DMS53 treated with DMSO at 0.1 percent for 48 hours (cell line): ENCODE results near the gene SNRPD2.

Experiments used
- DNase-seq: peaks from one replicate; lab custom pipeline; 2025; ENCODE audit not compliant: unreplicated experiment; lab: John Stamatoyannopoulos, UW

SNRPD2 gene

DNA sequence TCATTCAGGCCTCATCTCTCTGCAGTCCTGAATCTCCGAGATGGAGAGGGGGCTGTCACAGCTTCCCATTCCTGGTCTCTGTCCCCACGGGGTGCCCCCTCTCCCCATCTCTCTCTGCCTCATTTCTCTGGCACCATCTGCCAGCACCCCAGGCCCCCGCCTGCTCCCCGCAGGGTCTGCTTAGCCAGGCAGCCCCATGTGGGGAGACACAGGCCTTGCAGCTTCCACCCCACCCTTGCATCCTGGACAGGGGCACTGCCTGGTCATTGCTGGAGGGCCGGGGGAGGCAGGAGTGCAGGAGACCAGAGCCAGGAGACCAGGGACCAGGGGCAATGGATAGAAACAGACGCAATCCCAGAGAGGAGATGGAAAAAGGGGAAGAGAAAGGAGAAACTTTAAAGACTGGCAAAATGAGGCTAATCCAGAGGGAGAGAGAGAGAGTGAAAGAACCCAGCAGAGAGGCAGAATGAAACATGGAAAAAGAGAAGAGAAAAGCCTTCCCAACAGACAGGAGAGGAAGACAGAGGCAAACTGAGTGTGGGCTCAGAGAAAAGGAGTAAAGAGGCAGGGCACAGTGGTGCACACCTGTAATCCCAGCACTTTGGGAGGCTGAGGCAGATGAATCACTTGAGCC, 32.5 kb downstream of the SNRPD2 start:
- no peak for DNase-seq

DNA sequence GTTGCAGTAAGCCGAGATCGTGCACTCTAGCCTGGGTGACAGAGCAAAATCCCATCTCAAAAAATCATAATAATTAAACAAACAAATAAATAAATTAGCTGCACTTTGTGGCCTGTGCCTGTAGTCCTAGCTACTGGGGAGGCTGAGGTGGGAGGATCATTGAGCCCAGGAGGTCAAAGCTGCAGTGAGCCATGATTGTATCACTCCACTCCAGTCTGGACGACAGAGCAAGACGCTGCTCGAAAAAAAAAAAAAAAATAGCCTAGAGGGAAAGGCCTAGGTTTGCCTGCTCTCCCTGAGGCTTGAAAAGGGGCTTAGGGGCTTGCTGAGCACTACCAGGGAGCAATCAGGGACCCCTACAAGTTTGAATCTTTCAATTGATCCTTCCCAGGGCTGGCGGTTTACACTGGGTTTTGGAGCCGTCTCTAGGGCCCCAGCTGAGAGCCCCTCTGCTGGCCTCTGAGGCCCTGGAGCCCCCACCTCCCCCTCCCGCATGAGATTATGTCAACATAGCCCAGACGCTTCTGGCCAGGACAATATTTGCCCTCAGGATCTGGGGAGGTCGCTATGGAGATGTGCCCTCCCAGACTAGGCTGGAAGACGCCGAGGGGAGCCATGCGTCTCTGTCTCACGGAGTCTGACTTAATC, 34.1 kb downstream of the SNRPD2 start:
- DNase-seq: no peak

GRCh38 chr19:45655073-45655472, 36.7 kb downstream of the SNRPD2 start:
- DNase-seq: no peak

DNA sequence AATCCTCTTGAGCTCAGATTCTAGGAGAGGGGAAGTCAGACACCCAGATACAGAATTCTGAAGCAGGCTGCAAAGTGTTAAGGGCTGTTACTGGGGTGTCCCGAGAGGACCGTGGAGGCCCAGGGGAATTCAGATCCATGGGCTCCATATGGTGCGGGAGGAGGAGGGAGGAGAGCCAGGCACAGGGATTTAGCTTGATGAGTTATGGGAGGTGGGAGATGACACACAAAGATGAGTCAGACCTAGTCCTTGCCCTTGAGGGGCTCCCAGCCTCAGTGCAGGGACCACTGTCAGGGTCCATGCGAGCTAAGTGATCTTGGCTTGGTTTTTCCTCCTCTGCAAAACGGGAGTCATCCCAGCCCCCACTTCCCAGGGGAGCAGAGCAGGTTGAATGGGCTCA, 38.1 kb downstream of the SNRPD2 start:
- no peak for DNase-seq

DNA sequence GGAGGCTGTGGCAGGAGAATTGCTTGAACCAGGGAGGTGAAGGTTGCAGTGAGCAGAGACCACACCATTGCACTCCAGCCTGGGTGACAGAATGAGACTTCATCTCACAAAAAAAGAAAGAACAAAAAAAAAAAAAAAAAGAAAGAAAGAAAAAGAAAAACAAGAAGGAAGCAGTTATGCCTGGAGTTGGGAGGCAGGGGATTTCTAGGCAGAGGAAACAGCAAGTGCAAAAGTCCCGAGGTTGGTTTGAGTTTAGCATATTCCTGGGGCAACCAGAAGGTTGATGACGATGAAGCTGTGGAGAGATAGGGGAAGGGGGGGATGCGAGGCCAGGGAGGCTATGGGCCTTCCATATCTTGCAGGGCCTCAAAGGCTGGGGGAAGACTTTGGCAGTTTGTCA, 41.0 kb downstream of the SNRPD2 start:
- no peak for DNase-seq

GRCh38 chr19:45646345-45646698, 45.4 kb downstream of the SNRPD2 start:
- DNase-seq: no peak

GRCh38 chr19:45645631-45646344, 46.0 kb downstream of the SNRPD2 start:
- DNase-seq: peak; percentile 74

- no peak for DNase-seq
Measured at GRCh38 chr19:45645068-45645630, 46.6 kb downstream of the SNRPD2 start.

DNA sequence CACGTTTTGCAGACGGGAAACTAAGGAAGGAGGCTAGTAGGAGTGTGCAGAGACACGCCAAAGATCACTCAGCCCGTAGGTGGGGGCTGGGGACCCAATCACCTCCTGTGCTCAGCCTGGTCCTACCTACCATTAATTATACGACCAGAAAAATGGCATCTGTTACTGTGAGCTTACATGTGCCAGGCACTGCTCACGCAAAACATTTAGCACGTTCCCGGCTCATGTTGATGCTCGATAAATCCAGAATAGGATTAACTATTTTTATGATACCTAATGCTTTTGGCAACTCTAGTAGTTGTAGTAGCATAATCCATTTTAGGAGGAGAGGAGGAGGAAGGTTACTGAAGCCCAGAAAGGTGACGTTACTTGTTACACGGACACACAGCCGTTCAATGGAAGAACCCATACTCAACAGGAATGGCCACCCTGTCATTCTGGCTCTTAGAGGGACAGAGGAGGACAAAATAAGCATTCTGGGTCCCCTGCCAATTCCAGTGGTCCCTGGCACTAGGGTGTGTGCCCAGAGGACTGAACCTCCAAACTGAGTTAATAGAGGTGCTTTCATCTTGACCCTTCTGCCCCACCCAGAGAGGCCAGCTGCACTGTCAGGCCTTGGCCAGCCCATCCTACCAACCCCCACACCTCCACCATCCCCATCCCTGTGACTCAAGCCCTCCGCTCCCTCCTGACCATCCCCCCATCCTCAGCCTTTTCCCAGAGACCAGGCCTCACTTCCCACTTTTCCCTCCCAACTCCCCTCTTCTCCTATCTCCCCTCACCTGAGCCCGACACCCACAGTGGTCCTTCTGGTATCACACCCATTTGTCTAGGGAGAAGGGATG, 47.6 kb downstream of the SNRPD2 start:
- DNase-seq: no peak

DNA sequence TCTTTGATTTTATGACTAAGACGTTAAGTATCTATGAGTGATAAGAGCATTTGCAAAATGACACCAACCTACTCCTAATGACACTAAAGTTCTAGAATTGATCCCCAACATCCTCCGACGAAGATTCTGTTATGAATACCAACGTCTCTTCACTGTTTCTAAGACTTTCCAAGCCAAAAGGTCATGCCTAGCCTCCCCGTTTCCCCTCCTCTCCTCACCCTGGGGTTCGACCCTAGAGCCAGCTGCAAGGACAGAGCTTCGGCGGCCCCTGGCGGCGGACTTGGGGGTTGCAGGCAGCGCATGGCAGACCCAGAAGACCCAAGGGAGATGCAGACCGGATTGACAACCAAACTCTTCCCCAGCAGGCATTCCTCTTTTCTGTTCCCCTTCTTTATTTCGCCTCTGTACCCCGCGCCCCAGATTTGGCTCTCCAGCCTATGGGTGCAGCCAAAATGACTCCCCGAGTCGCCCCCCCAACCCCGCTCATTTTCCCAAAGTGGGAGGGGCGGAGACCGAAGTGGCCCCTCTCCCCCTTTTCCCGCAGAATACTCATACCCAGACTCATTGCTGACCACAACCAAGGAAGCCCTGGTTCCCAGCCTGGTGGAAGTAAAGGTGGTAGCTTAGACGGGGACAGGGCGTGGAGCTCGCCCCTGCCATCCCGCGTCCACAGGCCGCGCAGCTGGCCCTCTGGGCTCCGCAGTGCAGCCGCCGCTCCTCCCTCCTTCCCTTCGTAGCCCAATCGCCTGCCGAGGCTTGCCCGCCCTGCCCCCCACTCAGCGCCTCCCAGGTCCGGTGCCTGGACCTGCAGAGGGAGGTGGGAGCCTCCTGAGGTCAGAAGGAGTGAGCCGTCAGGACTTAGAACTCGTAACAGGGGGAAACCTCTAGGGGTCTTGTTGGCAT, 48.5 kb downstream of the SNRPD2 start:
- peak; percentile 54 for DNase-seq

- DNase-seq: peak; percentile 71
Measured at GRCh38 chr19:45641274-45642105, 50.3 kb downstream of the SNRPD2 start.

GRCh38 chr19:45640849-45641273, 50.9 kb downstream of the SNRPD2 start:
- DNase-seq: no peak

DNA sequence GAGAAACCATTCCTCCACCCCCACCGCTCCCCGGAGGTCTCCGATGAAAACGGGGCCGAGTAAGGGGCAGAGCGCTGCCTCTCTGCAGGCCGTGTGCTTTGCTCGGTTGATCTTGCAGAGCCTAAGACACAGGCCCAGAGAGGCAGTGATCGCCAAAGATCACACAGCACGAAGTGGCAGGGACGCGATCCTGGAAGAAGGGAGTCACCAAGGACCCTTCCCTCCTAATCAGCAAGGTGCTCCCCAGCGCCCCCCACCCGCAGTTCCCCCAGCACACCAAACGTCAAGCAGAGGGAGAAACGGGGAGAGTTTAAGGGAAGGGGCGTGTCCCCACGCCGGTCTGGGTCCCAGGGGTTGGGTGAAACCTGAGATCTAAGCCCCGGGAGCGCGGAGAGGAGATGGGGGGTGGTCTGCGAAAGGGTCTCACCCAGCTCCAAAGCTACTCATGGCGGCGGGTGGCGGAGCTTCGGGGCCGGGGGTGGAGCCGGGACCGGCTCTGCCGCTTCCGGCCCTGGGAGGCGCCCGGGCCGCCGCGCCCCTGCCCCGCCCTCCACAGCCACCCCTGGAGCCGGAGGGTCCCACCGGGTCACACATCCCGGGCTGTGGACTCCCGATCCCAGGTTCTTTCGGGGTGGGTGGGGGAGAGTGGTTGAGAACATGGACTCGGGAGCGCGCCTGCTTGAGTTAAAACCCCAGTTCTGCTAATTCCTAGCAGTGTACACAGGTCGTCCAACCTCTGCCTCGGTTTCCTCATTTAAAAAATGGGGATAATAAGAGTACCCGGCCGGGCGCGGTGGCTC, 52.6 kb downstream of the SNRPD2 start, which contains the start of gene EML2:
Gene EML2 (minus strand): TSS at position 468 of the 800 bp plus-strand sequence. CDS start 21 bp downstream, at position 447.
- peak; percentile 0 for DNase-seq

GRCh38 chr19:45637890-45638667, 53.7 kb downstream of the SNRPD2 start:
- no peak for DNase-seq
